Tibial nerve (tissue), 4 donors: Measurements from ENCODE around the gene TMEM63A. TPM values are rescaled to one million over a fixed set of nuclear protein-coding genes. Genes with fewer than 3 reads are reported as not detected.
"Not testable (repeated sequence)": the region's sequence is repeated elsewhere in the genome, so short reads cannot be mapped to it uniquely, and the experiment has no call there.

Experiments used
- DNase-seq, 2 donors: peaks; one replicate each; pipeline ENCODE4 v3.0.0-alpha.2; 2019; ENCODE audit warnings: low spot score in 2 of 2
- H3K27ac ChIP-seq, 4 donors: fragments of 200-600 bp; sonication (generic) in 3 of 4; one replicate each; pipeline ENCODE4 v1.5.1; 2017 to 2019; ENCODE audit warnings: mild to moderate bottlenecking in 1 of 4
- H3K27me3 ChIP-seq, 2 donors: fragments of 200-600 bp; sonication (generic) in 1 of 2; one replicate each; pipeline versions ENCODE4 v1.5.1 to v1.6.0; 2017 to 2019
- H3K36me3 ChIP-seq, 3 donors: fragments of 200-600 bp; sonication (generic); one replicate each; pipeline ENCODE4 v1.5.1; 2018 to 2019
- H3K4me1 ChIP-seq, 4 donors: fragments of 200-600 bp; sonication (generic) in 3 of 4; one replicate each; pipeline ENCODE4 v1.5.1; 2017 to 2019
- H3K4me3 ChIP-seq, 4 donors: fragments of 200-600 bp; sonication (generic) in 3 of 4; one replicate each; pipeline ENCODE4 v1.5.1; 2017 to 2019; ENCODE audit warnings: mild to moderate bottlenecking in 1 of 4, moderate library complexity in 1 of 4
- H3K9me3 ChIP-seq, 4 donors: fragments of 200-600 bp; sonication (generic) in 3 of 4; one replicate each; pipeline ENCODE4 v1.5.1; 2017 to 2019
- CTCF ChIP-seq, 5 experiments: fragments of 200-600 bp in 3 of 5; fragments of 450-650 bp in 2 of 5; sonication (generic) in 3 of 5; IDR thresholded peaks; one replicate each; pipeline ENCODE4 v1.5.1; 2016 to 2019; ENCODE audit warnings: antibody characterized with exemption in 5 of 5, mild to moderate bottlenecking in 3 of 5, moderate library complexity in 2 of 5
- EP300 ChIP-seq, 2 donors: sonication (generic); formaldehyde crosslinking; IDR thresholded peaks; one replicate each; pipeline ENCODE4 v1.6.1; 2017; ENCODE audit warnings: antibody characterized with exemption in 2 of 2, mild to moderate bottlenecking in 1 of 2
- POLR2A ChIP-seq, 2 donors: fragments of 450-650 bp; IDR thresholded peaks; one replicate each; pipeline ENCODE4 v1.6.1; 2017; ENCODE audit warnings: antibody characterized with exemption in 2 of 2, mild to moderate bottlenecking in 2 of 2, moderate library complexity in 2 of 2
- WGBS, 2 donors: methylation state at CpG; one replicate each; pipeline ENCODE4 v1.1.5; 2018; 5-methylcytosine and 5-hydroxymethylcytosine counted together
- total RNA-seq, 4 donors: library from RNA; depleted of rRNA; stranded (reverse); fragments of >200 nt; gene quantifications; one replicate each; pipeline ENCODE4 v1.1.0, GENCODE V29; 2016

TMEM63A gene
- total RNA-seq, 4 donors from 2014 or later, result 63.2 to 91.5 (median 66.7) TPM

GRCh38 chr1:225808136-225808535, 74.0 kb downstream of the TMEM63A start:
- Histone ChIP-seq H3K4me1 (peaks cover 0 to 33% (median 12%) of the 10 kb centered on the region in 4 donors), H3K27ac (no peak overlapping the region), H3K9me3 (no peaks in the 10 kb centered on the region), H3K27me3 (no peaks in the 10 kb centered on the region), H3K36me3 (peaks cover 0 to 2% (median 0%) of the 10 kb centered on the region in 3 donors), H3K4me3 (no peak overlapping the region)
- DNase-seq, result no peak
- TF ChIP-seq EP300 (IDR thresholded peaks at IDR 0.05) (no peak), POLR2A (IDR thresholded peaks at IDR 0.05) (no peak), CTCF (IDR thresholded peaks at IDR 0.05) (no peak)
- WGBS, 2 donors, result 74 to 87% methylated on average over 5 of the region's 5 CpGs

- peaks cover 0 to 19% (median 5%) of the 10 kb centered on the region in 4 donors for H3K4me1 ChIP-seq
- DNase-seq, H3K27me3 ChIP-seq, H3K9me3 ChIP-seq, H3K27ac ChIP-seq, H3K4me3 ChIP-seq, H3K36me3 ChIP-seq: not testable (repeated sequence)
- 84 to 86% methylated on average over 3 of the region's 3 CpGs for WGBS, 2 donors
Observed at GRCh38 chr1:225806736-225807135, 75.4 kb downstream of the TMEM63A start.

- Histone ChIP-seq H3K4me3 (no peak overlapping the region), H3K27me3 (no peaks in the 10 kb centered on the region), H3K27ac (no peak overlapping the region), H3K9me3 (no peaks in the 10 kb centered on the region), H3K4me1 (peaks cover 0 to 14% (median 4%) of the 10 kb centered on the region in 4 donors), H3K36me3 (peaks cover 0 to 3% (median 0%) of the 10 kb centered on the region in 3 donors)
- TF ChIP-seq CTCF (IDR thresholded peaks at IDR 0.05) (no peak), POLR2A (IDR thresholded peaks at IDR 0.05) (no peak), EP300 (IDR thresholded peaks at IDR 0.05) (no peak)
- WGBS, 2 donors, result 94 to 100% methylated on average over 1 of the region's 1 CpG
- DNase-seq, result no peak
Observed at GRCh38 chr1:225806249-225806648, 75.9 kb downstream of the TMEM63A start.

GRCh38 chr1:225801146-225801545, 81.0 kb downstream of the TMEM63A start:
- not testable (repeated sequence) for H3K36me3 ChIP-seq, H3K4me1 ChIP-seq, DNase-seq, H3K4me3 ChIP-seq, H3K27ac ChIP-seq, H3K27me3 ChIP-seq, H3K9me3 ChIP-seq
- 97% methylated on average over 7 of the region's 7 CpGs for WGBS, 2 donors

DNA sequence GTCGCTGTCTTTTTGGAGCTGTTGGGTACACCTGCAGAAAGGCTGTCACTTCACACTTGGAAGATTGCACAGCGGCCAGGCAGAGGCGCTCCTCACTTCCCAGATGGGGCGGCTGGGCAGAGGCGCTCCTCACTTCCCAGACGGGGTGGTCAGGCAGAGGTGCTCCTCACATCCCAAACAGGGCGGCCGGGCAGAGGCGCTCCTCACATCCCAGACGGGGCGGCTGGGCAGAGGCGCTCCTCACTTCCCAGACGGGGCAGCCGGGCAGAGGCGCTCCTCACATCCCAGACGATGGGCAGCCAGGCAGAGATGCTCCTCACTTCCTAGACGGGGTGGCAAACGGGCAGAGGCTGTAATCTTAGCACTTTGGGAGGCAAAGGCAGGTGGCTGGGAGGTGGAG, 86.1 kb downstream of the TMEM63A start:
- not testable (repeated sequence) for H3K4me3 ChIP-seq, DNase-seq, H3K27me3 ChIP-seq, H3K9me3 ChIP-seq, H3K27ac ChIP-seq, H3K4me1 ChIP-seq
- peaks cover 0 to 27% (median 0%) of the 10 kb centered on the region in 3 donors for H3K36me3 ChIP-seq
- WGBS, 2 donors, result 90 to 97% methylated on average over 10 to 15 of the region's 18 CpGs

Other genes with a start within 250 kb of the TMEM63A start
- 10 to 100 TPM; 31.4 to 56.3 (median 45.3) TPM for gene ENAH, start 229.3 kb downstream of the TMEM63A start, total RNA-seq
- 100 to 1,000 TPM; 130 to 178 (median 146) TPM for gene SRP9, start 104.6 kb downstream of the TMEM63A start, total RNA-seq
- gene EPHX1, start 72.3 kb downstream of the TMEM63A start, total RNA-seq, result 100 to 1,000 TPM in 3 of 4 donors, 10 to 100 TPM in 1; 80.1 to 203 (median 133) TPM
- under 1 TPM in 1 of 4 donors, not detected in 3; 0.20 TPM for gene LEFTY1, start 6.8 kb upstream of the TMEM63A start, total RNA-seq
- gene PYCR2, start 41.9 kb upstream of the TMEM63A start, total RNA-seq, result 10 to 100 TPM; 54.2 to 80.8 (median 59.0) TPM
- not detected for gene LEFTY2, start 58.8 kb upstream of the TMEM63A start, total RNA-seq
- gene SDE2, start 117.0 kb upstream of the TMEM63A start, total RNA-seq, result 10 to 100 TPM; 15.0 to 27.5 (median 23.7) TPM
- 100 to 1,000 TPM; 193 to 204 (median 197) TPM for gene H3-3A, start 180.3 kb upstream of the TMEM63A start, total RNA-seq